SK-N-SH (cell line): ENCODE measurements around the gene INF2. TPM values are rescaled to one million over a fixed set of nuclear protein-coding genes. Genes with fewer than 3 reads are reported as not detected.
A peak's percentile ranks its signal among the peaks of the same experiment; 100 is the strongest.

Experiments used
- CTCF ChIA-PET: fragments of 300-600, 350-600 bp; formaldehyde crosslinking; extraction: SDS; loops from one replicate; lab custom pipeline; 2021; lab: Yijun Ruan, JAX
- POLR2A ChIA-PET: fragments of 350-600 bp; sonication (Branson Sonifier 250); formaldehyde crosslinking; extraction: SDS; loops from one replicate; lab custom pipeline; 2020; ENCODE audit warnings: antibody characterized with exemption, inconsistent platforms; lab: Yijun Ruan, JAX
- DNase-seq: peaks from one replicate; pipeline ENCODE4 v3.0.0; 2012
- H2AFZ ChIP-seq: fragments of 200-600 bp; sonication (generic); 2 replicates; pipeline ENCODE4 v1.8.1; 2016; ENCODE audit warnings: antibody characterized with exemption, mild to moderate bottlenecking, low read depth
- H3F3A ChIP-seq: fragments of 200-600 bp; sonication (generic); replicated peaks from 2 replicates; pipeline ENCODE3; 2016; ENCODE audit warnings: antibody characterized with exemption, mild to moderate bottlenecking; ENCODE audit not compliant: insufficient read depth
- H3K27ac ChIP-seq, 2 experiments: fragments of 200-500 bp in 1 of 2; fragments of 200-600 bp in 1 of 2; sonication (Bioruptor generic) in 1 of 2; sonication (generic), shearing (Covaris generic) in 1 of 2; 2 replicates each; pipeline versions ENCODE4 v1.5.1 to v1.6.1; 2014 to 2016; ENCODE audit warnings: low read depth in 2 of 2, inconsistent platforms in 1 of 2, low read length in 1 of 2, mild to moderate bottlenecking in 1 of 2, mixed read lengths in 1 of 2
- H3K27me3 ChIP-seq: fragments of 200-600 bp; sonication (generic), shearing (Covaris generic); 2 replicates; pipeline ENCODE4 v1.6.1; 2016; ENCODE audit warnings: mixed run types; ENCODE audit not compliant: insufficient read depth
- H3K36me3 ChIP-seq, 2 experiments: fragments of 200-500 bp in 1 of 2; fragments of 200-600 bp in 1 of 2; sonication (Bioruptor generic) in 1 of 2; sonication (generic) in 1 of 2; replicated peaks in 1 of 2; 2 replicates each; pipeline versions ENCODE3 to v1.5.1; 2014 to 2016; ENCODE audit warnings: low read length in 1 of 2, mild to moderate bottlenecking in 1 of 2; ENCODE audit not compliant: insufficient read depth in 2 of 2, control insufficient read depth in 1 of 2
- H3K4me1 ChIP-seq, 2 experiments: fragments of 200-500 bp in 1 of 2; fragments of 200-600 bp in 1 of 2; sonication (Bioruptor generic) in 1 of 2; sonication (generic), shearing (Covaris generic) in 1 of 2; 2 replicates each; pipeline versions ENCODE4 v1.5.1 to v1.6.1; 2014 to 2016; ENCODE audit warnings: low read depth in 1 of 2, low read length in 1 of 2, mixed run types in 1 of 2; ENCODE audit not compliant: insufficient read depth in 2 of 2, control insufficient read depth in 1 of 2
- H3K4me2 ChIP-seq: fragments of 200-600 bp; sonication (generic), shearing (Covaris generic); 2 replicates; pipeline ENCODE4 v1.6.1; 2017; ENCODE audit warnings: mixed run types
- H3K4me3 ChIP-seq, 2 experiments: fragments of 200-500 bp in 1 of 2; fragments of 200-600 bp in 1 of 2; sonication (Bioruptor generic) in 1 of 2; sonication (generic), shearing (Covaris generic) in 1 of 2; 2 replicates each; pipeline versions ENCODE4 v1.5.1 to v1.8.1; 2014 to 2016; ENCODE audit warnings: low read depth in 2 of 2, inconsistent platforms in 1 of 2, low read length in 1 of 2, mild to moderate bottlenecking in 1 of 2, mixed read lengths in 1 of 2, moderate library complexity in 1 of 2
- H3K79me2 ChIP-seq: fragments of 200-600 bp; sonication (generic); 2 replicates; pipeline ENCODE4 v1.8.1; 2017; ENCODE audit warnings: mild to moderate bottlenecking; ENCODE audit not compliant: insufficient read depth
- H3K9ac ChIP-seq: fragments of 200-600 bp; sonication (generic); 2 replicates; pipeline ENCODE4 v1.6.1; 2017; ENCODE audit warnings: mixed run types
- H3K9me2 ChIP-seq: fragments of 200-600 bp; sonication (generic); 2 replicates; pipeline ENCODE4 v1.6.1; 2017; ENCODE audit warnings: mixed run types
- H3K9me3 ChIP-seq: fragments of 200-600 bp; sonication (generic); 2 replicates; pipeline ENCODE4 v1.6.1; 2017; ENCODE audit warnings: mixed run types, mild to moderate bottlenecking, moderate library complexity
- H4K20me1 ChIP-seq: fragments of 200-600 bp; sonication (generic); 2 replicates; pipeline ENCODE4 v1.6.1; 2017; ENCODE audit warnings: mild to moderate bottlenecking, mixed run types; ENCODE audit not compliant: insufficient read depth
- ELF1 ChIP-seq: IDR thresholded peaks from 2 replicates; pipeline ENCODE4 v1.4.0; 2012
- FOSL2 ChIP-seq: IDR thresholded peaks from 2 replicates; pipeline ENCODE4 v1.4.0; 2012; ENCODE audit warnings: low read depth, mild to moderate bottlenecking, moderate library complexity, borderline replicate concordance
- FOXJ3 ChIP-seq: sonication (generic); formaldehyde crosslinking; IDR thresholded peaks from 2 replicates; pipeline ENCODE4 v1.5.1; 2020; ENCODE audit warnings: mild to moderate bottlenecking, missing genetic modification reagents
- GABPA ChIP-seq: IDR thresholded peaks from 2 replicates; pipeline ENCODE4 v1.4.0; 2012; ENCODE audit warnings: low read depth, mild to moderate bottlenecking
- GATA2 ChIP-seq: sonication (generic); formaldehyde crosslinking; IDR thresholded peaks from 2 replicates; pipeline ENCODE4 v1.5.0; 2020; ENCODE audit warnings: mild to moderate bottlenecking, missing genetic modification reagents
- MEF2A ChIP-seq: IDR thresholded peaks from 2 replicates; pipeline ENCODE4 v1.4.0; 2012; ENCODE audit warnings: low read depth, borderline replicate concordance
- MXI1 ChIP-seq: IDR thresholded peaks from 2 replicates; pipeline ENCODE4 v1.6.1; 2012; ENCODE audit warnings: mild to moderate bottlenecking, low read depth, low read length, improper control_type of control experiment
- NRF1 ChIP-seq: IDR thresholded peaks from 2 replicates; pipeline ENCODE4 v1.6.1; 2012; ENCODE audit warnings: low read depth, mild to moderate bottlenecking, low read length
- RCOR1 ChIP-seq: fragments of 150-350 bp; IDR thresholded peaks from 2 replicates; pipeline ENCODE4 v1.6.1; 2017; ENCODE audit warnings: antibody characterized with exemption, low read length
- TAF1 ChIP-seq: IDR thresholded peaks from 2 replicates; pipeline ENCODE4 v1.6.1; 2012; ENCODE audit warnings: low read depth, mild to moderate bottlenecking, low read length, moderate library complexity, borderline replicate concordance
- TCF12 ChIP-seq: IDR thresholded peaks from 2 replicates; pipeline ENCODE4 v1.4.0; 2012
- USF1 ChIP-seq: IDR thresholded peaks from 2 replicates; pipeline ENCODE4 v1.4.0; 2012; ENCODE audit warnings: low read depth, borderline replicate concordance
- WGBS: methylation state at CpG from one replicate; pipeline ENCODE4 v1.1.6; 2017; ENCODE audit warnings: low lambda C conversion rate; 5-methylcytosine and 5-hydroxymethylcytosine counted together
- polyA plus RNA-seq, 3 experiments: library from polyadenylated mRNA; depleted of rRNA; stranded (reverse); fragments of >200 nt; gene quantifications; 2 replicates each; pipeline ENCODE4 v1.2.3, GENCODE V29; 2012
- TF ChIP-seq, protein P1 (sequence below): fragments of 200-600 bp; sonication (generic); IDR thresholded peaks from 2 replicates; pipeline ENCODE4 v1.6.1; 2017; ENCODE audit warnings: antibody characterized with exemption, mild to moderate bottlenecking, moderate library complexity

Gene INF2
- polyA plus RNA-seq, 1 of the 3 experiments (the other 2 are of a cell fraction): 32.5 TPM

GRCh38 chr14:104724981-104725771, 35.8 kb downstream of the INF2 start:
- H3K27me3 ChIP-seq: no peaks in the 10 kb centered on the region
- H3K9me2 ChIP-seq: no peaks in the 10 kb centered on the region
- peaks cover 11% of the 10 kb centered on the region; the same call in 1 of the 2 replicates for H4K20me1 ChIP-seq
- peaks cover 0 to 27% of the 10 kb centered on the region in 2 experiments; a peak in 2 of 4 replicates for H3K4me1 ChIP-seq
- H3K4me2 ChIP-seq: peak overlapping the region; percentile 81
- no peak overlapping the region for H2AFZ ChIP-seq
- 46% methylated on average over 8 of the region's 24 CpGs for WGBS
- ChIA-PET CTCF (interaction anchor here (0.6 to 3.8 kb wide), 16 partner anchors 9 to 641 kb away, joined by 3 to 23 read pairs (median 3); partner anchors contain the start of gene SIVA1), POLR2A (no interaction called here)
- DNase-seq: peak; percentile 84
- peaks cover 0 to 4% of the 10 kb centered on the region in 2 experiments for H3K36me3 ChIP-seq
- peak overlapping the region; percentile 60 to 69 for H3K4me3 ChIP-seq
- H3F3A ChIP-seq: no peaks in the 10 kb centered on the region
- peak overlapping the region in 1 of 2 experiments; percentile 80; a peak in 1 of 4 replicates for H3K27ac ChIP-seq
- no peaks in the 10 kb centered on the region for H3K79me2 ChIP-seq
- H3K9me3 ChIP-seq: no peaks in the 10 kb centered on the region
- peak overlapping the region; percentile 57; the same call in 1 of the 2 replicates for H3K9ac ChIP-seq
- TF ChIP-seq TAF1: no peak
- TF ChIP-seq, protein P1, sequence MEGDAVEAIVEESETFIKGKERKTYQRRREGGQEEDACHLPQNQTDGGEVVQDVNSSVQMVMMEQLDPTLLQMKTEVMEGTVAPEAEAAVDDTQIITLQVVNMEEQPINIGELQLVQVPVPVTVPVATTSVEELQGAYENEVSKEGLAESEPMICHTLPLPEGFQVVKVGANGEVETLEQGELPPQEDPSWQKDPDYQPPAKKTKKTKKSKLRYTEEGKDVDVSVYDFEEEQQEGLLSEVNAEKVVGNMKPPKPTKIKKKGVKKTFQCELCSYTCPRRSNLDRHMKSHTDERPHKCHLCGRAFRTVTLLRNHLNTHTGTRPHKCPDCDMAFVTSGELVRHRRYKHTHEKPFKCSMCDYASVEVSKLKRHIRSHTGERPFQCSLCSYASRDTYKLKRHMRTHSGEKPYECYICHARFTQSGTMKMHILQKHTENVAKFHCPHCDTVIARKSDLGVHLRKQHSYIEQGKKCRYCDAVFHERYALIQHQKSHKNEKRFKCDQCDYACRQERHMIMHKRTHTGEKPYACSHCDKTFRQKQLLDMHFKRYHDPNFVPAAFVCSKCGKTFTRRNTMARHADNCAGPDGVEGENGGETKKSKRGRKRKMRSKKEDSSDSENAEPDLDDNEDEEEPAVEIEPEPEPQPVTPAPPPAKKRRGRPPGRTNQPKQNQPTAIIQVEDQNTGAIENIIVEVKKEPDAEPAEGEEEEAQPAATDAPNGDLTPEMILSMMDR: peak; percentile 35

DNA sequence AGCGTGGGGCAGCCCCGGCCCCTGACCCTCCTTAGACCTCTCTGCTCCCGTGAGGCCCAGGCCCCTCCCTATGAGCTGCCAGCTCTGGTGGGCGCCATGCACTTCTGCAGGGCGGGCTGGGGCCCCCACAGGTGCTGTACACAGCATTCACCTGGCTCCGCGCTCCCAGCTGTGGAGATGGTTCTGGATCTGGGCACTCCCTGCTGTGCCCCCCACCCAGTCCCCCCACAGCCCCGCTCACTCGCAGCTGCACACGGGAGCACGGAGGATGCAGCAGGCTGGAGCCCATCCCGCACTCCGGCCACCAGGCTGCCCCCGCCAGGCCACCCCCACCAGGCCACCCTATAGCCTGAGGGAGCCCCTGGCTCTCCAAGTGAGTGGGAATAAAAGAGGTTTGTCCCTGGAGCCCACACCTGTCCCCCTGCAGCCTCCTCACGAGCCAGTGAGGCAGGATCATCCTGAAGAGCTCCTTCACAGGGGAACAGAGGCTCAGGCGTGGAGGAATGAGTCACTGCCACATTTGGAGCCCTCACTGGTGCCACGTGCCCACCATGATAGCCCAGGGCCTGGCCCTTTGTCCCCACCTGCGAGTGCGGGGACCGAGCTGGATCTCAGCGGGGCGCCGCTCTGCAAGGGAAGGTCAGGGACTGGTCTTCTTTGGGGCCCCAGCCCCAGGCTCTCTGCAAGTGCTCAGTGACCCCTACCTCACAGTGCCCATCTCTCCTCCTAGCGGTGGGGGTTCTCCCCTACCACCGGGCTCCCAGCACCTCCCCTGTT, 36.5 kb downstream of the INF2 start:
- no peaks in the 10 kb centered on the region for H3K79me2 ChIP-seq
- ChIA-PET CTCF (interaction anchor here (0.7 to 3.8 kb wide), 10 partner anchors 8 to 358 kb away, joined by 3 to 23 read pairs (median 3); no protein-coding TSS in a partner anchor), POLR2A (no interaction called here)
- H3K27ac ChIP-seq: no peak overlapping the region; a peak in 1 of 4 replicates
- H3K9me2 ChIP-seq: no peaks in the 10 kb centered on the region
- 82% methylated on average over 7 of the region's 25 CpGs for WGBS
- no peak overlapping the region for H2AFZ ChIP-seq
- no peak overlapping the region for H3K9ac ChIP-seq
- no peak overlapping the region for H3K4me2 ChIP-seq
- H3K36me3 ChIP-seq: peaks cover 0 to 4% of the 10 kb centered on the region in 2 experiments
- TF ChIP-seq NRF1 (no peak), TCF12 (no peak), MEF2A (no peak), MXI1 (no peak), USF1 (no peak), RCOR1 (no peak), GABPA (no peak), GATA2 (CRISPR knock-in tag) (no peak), FOXJ3 (no peak), ELF1 (no peak), FOSL2 (no peak)
- no peak overlapping the region for H3K4me3 ChIP-seq
- H3F3A ChIP-seq: no peaks in the 10 kb centered on the region
- DNase-seq: no peak
- H4K20me1 ChIP-seq: peaks cover 11% of the 10 kb centered on the region; the same call in 1 of the 2 replicates
- no peaks in the 10 kb centered on the region for H3K27me3 ChIP-seq
- H3K4me1 ChIP-seq: peaks cover 0 to 27% of the 10 kb centered on the region in 2 experiments; a peak in 2 of 4 replicates
- H3K9me3 ChIP-seq: no peaks in the 10 kb centered on the region
